ENCODE results near the gene OR2F2.

OR2F2 gene

DNA sequence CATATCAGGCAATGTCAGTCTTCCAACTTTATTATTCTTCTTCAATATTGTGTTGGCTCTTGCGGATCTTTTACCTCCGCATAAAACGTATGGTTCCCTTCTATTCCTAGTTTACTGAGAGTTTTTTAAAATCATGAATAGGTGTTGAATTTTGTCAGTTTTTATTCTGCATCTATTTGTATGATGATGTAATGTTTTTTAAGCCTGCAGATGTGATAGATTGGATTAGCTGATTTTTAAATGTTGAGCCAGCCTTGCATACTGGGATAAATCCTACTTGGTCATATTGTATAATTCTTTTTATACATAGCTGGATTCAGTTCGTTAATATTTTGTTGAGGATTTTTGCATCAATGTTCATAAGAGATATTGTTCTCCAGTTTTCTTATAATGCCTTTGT lies 10.4 kb downstream of the OR2F2 start:
- no peak for DNase-seq (ENCODE audit: extremely low read depth, low read depth)
- TF ChIP-seq CTCF (IDR thresholded peaks at IDR 0.05; ENCODE audit: low read depth, low read length), result no peak

DNA sequence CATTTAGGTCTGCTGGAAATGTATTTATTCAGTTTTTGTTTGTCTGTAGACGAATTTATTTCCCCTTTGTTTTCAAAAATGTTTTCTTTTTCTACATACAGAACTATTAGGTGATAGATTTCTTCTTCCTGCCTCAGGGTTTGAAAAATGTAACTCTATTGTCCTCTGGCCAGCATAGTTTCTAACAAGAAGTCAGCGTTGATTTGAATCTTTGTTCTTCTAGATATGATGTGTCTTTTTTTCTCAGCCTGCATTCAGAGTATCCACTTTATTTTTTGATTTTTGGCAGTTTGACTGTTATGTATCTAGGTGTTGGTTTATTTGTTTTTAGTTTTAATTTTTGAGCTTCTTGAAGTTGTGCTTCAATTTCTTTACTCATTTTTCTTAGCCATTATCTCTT lies 12.1 kb downstream of the OR2F2 start:
- TF ChIP-seq CTCF (IDR thresholded peaks at IDR 0.05; ENCODE audit: low read depth, low read length), result no peak
- DNase-seq (ENCODE audit: extremely low read depth, low read depth), result no peak

- no peak for DNase-seq (ENCODE audit: extremely low read depth, low read depth)
Observed at GRCh38 chr7:143948733-143949132, 13.7 kb downstream of the OR2F2 start.

DNA sequence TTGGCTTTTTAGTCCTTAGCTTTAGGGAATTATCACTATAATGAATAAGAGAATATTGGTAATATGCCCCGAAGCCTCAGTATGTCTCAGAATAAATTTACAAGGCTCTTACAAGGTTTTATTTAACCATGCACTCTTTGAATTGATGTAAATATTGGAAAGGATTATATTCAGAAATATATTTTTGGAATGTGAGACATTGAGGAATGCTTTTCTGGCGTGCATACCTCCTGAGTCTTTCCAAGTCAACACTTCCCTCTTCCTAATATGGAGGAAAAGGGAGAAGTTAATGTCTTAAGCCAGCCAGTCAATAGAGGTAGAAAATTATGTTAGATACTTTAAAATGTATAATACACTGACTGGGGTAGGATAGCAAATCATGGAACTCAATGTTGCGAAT lies 18.4 kb downstream of the OR2F2 start:
- no peak for TF ChIP-seq CTCF (IDR thresholded peaks at IDR 0.05; ENCODE audit: low read depth, low read length)
- DNase-seq (ENCODE audit: extremely low read depth, low read depth), result no peak

More at GRCh38 chr7:143948733-143949132, 13.7 kb downstream of the OR2F2 start:
- no peak for TF ChIP-seq CTCF (IDR thresholded peaks at IDR 0.05; ENCODE audit: low read depth, low read length)

DNA sequence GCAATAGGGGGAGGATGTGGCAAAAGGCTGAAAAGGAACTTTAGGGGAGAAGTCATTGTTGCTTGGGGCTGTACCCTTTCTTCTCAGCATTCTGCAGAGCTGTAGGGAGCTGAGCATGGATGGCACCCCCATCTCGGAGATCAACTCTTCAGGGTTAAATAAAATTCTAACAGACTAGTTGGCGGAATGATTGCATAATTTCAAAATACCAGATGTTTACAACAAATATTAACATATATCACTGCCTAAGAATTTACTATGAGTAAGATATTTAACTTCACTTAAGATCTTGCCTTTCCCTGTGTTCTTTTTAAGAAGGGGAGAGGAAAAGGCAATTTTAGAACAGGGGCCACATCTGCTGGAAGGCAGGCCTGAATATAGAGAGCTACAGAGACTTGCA lies 19.1 kb downstream of the OR2F2 start:
- no peak for TF ChIP-seq CTCF (IDR thresholded peaks at IDR 0.05; ENCODE audit: low read depth, low read length)

DNA sequence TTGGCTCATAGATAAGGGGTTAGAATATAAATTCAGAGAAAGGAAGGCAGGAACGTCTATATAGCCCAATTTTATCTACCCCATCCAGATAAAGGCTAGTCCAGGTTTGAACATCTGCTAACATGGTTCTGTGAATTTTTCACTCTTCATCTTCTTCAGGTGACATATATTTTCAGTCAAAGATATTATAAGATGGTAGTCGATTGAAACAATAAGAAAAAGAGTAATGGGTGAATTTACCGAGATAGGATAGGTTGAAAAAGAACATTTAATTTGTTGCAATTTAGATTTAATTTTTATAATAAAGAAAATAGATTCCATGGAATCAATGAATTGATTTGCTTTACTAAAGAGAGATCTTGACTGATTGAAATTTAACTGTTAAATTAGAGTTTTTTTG lies 19.5 kb downstream of the OR2F2 start, which contains the start of gene OR2F1:
Gene OR2F1, plus strand, starts transcription at position 301 of the 400 bp plus-strand sequence. CDS start 5,127 bp downstream, outside the sequence.
- no peak for TF ChIP-seq CTCF (IDR thresholded peaks at IDR 0.05; ENCODE audit: low read depth, low read length)
- DNase-seq (ENCODE audit: extremely low read depth, low read depth), result no peak

More for the DNA sequence above, 19.1 kb downstream of the OR2F2 start:
- DNase-seq (ENCODE audit: extremely low read depth, low read depth), result no peak

- DNase-seq (ENCODE audit: extremely low read depth, low read depth), result no peak
- no peak for TF ChIP-seq CTCF (IDR thresholded peaks at IDR 0.05; ENCODE audit: low read depth, low read length)
Observed at GRCh38 chr7:143958781-143959180, 23.7 kb downstream of the OR2F2 start.
